Lower leg skin (tissue), 3 donors: Measurements from ENCODE around the gene HDAC5.

ENCODE experiments used
- POLR2A ChIP-seq, 2 donors: fragments of 450-650 bp; IDR thresholded peaks; one replicate each; pipeline ENCODE4 v1.6.1; 2016 to 2017; ENCODE audit warnings: antibody characterized with exemption in 2 of 2, mild to moderate bottlenecking in 1 of 2, moderate library complexity in 1 of 2
- TF ChIP-seq, protein P1 (sequence below), 3 donors: fragments of 450-650 bp; IDR thresholded peaks; one replicate each; pipeline ENCODE4 v1.5.1; 2016; ENCODE audit warnings: antibody characterized with exemption in 3 of 3, mild to moderate bottlenecking in 3 of 3, moderate library complexity in 2 of 3

DNA sequence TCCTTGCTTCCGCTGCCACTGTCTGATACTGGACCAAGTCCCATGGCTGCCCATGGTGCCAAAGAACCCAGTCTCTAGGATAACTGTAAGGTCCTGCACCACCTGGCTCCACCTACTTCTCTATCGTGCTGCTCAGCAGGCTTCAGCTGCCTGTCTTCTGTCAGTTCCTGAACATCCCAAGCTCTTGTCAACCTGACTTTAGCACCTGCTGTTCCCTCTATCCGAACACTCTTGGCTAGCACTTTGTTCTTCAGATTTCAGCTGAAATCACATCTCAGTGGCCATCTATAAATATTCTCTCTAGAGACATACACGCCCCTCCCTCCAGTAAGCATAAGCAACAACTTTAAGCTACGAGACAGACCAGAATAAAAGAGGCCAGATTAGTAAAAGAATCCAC lies 93.7 kb downstream of the HDAC5 start:
- TF ChIP-seq, protein P1, sequence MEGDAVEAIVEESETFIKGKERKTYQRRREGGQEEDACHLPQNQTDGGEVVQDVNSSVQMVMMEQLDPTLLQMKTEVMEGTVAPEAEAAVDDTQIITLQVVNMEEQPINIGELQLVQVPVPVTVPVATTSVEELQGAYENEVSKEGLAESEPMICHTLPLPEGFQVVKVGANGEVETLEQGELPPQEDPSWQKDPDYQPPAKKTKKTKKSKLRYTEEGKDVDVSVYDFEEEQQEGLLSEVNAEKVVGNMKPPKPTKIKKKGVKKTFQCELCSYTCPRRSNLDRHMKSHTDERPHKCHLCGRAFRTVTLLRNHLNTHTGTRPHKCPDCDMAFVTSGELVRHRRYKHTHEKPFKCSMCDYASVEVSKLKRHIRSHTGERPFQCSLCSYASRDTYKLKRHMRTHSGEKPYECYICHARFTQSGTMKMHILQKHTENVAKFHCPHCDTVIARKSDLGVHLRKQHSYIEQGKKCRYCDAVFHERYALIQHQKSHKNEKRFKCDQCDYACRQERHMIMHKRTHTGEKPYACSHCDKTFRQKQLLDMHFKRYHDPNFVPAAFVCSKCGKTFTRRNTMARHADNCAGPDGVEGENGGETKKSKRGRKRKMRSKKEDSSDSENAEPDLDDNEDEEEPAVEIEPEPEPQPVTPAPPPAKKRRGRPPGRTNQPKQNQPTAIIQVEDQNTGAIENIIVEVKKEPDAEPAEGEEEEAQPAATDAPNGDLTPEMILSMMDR (IDR thresholded peaks at IDR 0.05), result no peak
- no peak for TF ChIP-seq POLR2A (IDR thresholded peaks at IDR 0.05)
